GM21367 (cell line): ENCODE data around the gene APOBEC3B.
A peak's percentile ranks its signal among the peaks of the same experiment; 100 is the strongest.
"Not testable (repeated sequence)": the region's sequence is repeated elsewhere in the genome, so short reads cannot be mapped to it uniquely, and the experiment has no call there.

ENCODE experiments used
- ATAC-seq: cut with Tn5 transposase; IDR thresholded peaks from one replicate; pipeline ENCODE4 v1.9.1; 2021; ENCODE audit not compliant: unreplicated experiment

APOBEC3B gene

DNA sequence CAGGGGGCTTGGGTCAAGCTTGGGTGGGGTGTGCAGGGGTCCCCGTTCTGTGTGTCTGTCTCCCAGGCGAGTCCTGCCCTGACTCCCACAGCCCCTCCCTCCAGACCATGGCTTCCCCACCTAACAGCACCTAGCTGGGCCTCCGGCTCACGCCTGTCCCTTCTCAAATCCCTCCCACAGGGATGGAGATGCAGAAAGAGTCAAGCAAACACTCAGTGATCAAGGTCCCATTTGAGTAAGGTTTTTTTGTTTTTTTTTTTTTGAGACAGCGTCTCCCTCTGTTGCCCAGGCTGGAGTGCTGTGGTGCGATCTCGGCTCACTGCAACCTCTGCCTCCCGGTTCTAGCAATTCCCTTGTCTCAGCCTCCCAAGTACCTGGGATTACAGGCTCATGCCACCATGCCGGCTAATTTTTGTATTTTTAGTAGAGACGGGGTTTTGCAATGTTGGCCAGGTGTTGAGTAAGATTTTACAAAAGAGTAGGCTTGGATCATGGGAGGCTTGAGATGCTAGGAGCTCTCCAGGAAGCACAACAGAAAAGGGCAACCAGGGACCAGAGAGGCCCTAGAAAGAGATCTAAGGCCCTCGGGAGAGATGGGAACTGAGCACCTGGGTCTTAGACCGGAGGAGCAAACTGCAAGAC is 44.5 kb downstream of the APOBEC3B start:
- ATAC-seq, result no peak

- ATAC-seq, result no peak
Observed at GRCh38 chr22:39027717-39028116, 45.6 kb downstream of the APOBEC3B start.

DNA sequence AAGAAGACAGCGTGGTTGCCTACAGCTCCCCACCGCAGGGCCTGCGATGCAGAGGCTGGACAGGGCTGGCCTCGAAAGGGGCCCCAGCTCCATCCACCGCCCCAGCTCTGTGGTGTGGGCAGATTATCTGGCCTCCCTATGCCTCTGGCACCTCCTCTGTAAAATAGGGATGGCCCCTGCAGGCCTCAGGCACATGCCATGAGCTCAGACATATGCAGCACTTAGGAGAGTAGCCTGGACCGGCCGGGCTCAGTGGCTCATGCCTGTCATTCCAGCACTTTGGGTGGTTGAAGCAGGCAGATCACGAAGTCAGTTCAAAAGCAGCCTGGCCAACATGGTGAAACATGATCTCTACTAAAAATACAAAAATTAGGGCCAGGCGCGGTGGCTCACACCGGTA is 46.1 kb downstream of the APOBEC3B start:
- ATAC-seq, result no peak

- no peak for ATAC-seq
Observed at GRCh38 chr22:39029227-39029626, 47.1 kb downstream of the APOBEC3B start.

DNA sequence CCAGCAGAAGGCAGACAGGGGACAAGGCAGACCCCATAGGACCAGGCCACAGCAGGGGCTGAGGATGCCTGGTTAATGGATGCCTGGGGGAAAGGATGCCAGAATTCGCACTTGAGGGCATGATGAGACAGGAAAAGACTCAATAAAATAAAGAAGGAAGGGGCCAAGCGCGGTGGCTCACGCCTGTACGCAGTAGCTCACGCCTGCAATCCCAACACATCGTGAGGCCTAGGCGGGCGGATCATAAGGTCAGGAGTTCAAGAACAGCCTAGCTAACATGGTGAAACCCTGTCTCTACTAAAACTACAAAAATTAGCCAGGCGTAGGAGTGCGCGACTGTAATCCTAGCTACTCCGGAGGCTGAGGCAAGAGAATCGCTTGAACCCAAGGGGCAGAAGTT is 48.6 kb downstream of the APOBEC3B start:
- ATAC-seq, result no peak

DNA sequence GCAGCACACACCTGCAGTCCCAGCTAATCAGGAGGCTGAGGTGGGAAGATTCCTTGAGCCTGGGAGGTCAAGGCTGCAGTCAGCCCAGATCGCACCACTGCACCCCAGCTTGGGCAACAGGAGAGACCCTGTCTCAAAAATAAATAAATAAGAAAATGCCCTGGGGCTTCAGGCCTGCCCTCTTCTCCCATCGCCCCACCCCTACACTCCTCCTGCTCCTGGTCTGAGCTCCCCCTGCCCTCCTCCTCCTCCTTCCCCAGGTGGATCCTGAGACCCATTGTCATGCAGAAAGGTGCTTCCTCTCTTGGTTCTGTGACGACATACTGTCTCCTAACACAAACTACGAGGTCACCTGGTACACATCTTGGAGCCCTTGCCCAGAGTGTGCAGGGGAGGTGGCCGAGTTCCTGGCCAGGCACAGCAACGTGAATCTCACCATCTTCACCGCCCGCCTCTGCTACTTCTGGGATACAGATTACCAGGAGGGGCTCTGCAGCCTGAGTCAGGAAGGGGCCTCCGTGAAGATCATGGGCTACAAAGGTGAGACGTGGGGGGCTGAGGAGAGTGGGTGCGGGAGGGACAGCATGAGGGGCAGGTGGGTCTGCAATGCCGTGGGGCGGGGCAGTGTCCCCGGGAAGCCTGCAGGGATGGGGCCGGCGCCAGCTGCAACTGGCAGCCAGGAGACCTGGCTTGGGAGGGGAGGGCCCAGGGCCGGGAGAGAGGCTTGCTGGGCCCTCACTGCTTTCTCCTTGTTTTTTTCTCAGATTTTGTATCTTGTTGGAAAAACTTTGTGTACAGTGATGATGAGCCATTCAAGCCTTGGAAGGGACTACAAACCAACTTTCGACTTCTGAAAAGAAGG is 49.5 kb downstream of the APOBEC3B start:
- ATAC-seq, result not testable (repeated sequence)

DNA sequence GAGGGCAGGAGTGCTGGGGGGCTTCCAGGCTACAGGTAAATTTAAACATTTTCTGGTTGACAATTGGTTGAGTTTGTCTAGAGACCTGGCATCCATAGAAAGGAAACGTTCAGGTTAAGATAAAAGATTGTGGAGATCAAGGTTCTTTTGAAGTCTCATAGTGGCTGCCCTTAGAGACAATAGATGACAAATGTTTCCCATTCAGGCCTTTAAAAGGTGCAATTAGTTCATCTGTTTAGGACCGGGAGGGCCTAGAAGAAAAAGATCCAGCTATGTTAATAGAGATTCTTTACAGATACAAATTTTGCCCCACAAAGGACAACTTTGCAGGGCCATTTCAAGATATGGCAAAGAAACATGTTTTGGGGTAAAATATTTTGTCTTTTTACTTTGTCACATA is 54.9 kb downstream of the APOBEC3B start:
- ATAC-seq, result not testable (repeated sequence)

- no peak for ATAC-seq
Observed at GRCh38 chr22:39039306-39040126, 57.4 kb downstream of the APOBEC3B start.

GRCh38 chr22:39040155-39040537 is 58.0 kb downstream of the APOBEC3B start:
- ATAC-seq, result not testable (repeated sequence)

DNA sequence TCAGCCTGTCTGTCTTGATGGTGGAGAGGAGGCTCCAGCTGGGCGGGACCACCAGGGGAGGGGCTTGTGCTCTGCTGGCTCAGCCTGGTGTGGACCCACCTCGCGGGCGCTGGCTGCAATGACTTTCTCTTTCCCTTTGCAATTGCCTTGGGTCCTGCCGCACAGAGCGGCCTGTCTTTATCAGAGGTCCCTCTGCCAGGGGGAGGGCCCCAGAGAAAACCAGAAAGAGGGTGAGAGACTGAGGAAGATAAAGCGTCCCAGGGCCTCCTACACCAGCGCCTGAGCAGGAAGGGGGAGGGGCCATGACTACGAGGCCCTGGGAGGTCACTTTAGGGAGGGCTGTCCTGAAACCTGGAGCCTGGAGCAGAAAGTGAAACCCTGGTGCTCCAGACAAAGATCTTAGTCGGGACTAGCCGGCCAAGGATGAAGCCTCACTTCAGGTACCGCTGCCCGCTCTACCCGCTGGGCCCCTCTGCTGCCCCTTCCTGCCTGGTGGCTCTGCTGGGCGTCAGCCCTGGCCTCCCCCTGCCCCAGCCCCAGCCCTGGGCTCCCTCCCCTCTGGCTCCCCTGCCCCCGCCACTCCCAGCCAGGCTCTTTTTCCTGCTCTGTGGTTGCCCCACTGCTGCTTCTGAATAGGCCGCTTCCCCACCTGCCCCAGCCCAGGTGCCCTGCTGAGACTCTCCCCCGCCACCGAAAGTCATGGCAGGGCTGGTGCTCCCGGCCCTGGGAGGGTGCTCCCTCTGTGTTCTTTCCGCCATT is 58.6 kb downstream of the APOBEC3B start, which contains the start of gene APOBEC3F:
APOBEC3F (plus strand) TSS at position 327 of the 759 bp plus-strand sequence; CDS start at position 424, 97 bp downstream.
- ATAC-seq, result peak; percentile 74

GRCh38 chr22:39041908-39042307 is 59.8 kb downstream of the APOBEC3B start:
- ATAC-seq, result no peak
